Activated T-helper 1 cell treated with anti-CD3 and anti-CD28 coated beads, Interleukin-2, amount 50 U/mL, for 16 hours (primary cell): ENCODE measurements around the gene ATE1.
"Not testable (repeated sequence)": the region's sequence is repeated elsewhere in the genome, so short reads cannot be mapped to it uniquely, and the experiment has no call there.

ENCODE experiments used
- DNase-seq, 2 donors: peaks; one replicate each; pipeline ENCODE4 v3.0.0-alpha.2; 2020; ENCODE audit warnings: low read depth in 1 of 2, low spot score in 1 of 2

Gene ATE1

DNA sequence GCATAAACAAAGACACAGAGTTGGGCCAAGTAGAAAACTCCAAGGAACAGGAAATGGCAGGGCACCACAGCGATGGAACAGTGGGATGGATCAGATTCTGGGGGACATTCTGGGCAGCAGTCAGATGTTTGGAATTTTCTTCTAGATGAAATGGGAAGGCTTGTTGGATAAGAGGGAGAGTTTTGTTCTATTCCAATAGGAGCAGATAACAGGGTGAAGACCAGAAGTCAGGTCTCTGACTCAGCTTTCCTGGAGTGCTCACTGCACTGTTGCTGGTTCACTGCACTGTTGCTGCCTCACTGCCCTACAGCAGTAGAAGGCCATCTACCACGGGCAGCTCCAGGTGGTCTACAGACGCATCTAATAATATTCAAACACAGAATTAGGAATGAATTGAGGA, 135.6 kb downstream of the ATE1 start:
- DNase-seq: no peak

DNA sequence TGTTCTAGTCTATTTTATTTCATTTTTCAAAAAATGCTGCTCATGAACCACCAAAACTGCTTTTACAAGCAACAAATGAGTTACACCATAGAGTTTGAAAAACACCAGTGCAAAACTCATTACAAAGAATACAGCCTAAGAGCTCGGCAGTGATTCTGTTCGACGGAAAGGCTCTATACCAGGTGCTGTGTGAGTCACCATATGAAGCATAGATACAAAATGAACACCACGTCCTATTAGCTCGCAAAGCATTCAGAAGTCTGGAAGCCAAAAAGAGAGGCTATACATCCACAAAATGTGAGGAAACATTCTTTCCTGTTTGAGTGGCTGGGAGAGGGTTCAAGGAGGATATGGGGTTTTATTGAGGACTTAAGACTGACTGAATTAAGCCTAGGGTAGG, 136.1 kb downstream of the ATE1 start:
- no peak for DNase-seq

DNA sequence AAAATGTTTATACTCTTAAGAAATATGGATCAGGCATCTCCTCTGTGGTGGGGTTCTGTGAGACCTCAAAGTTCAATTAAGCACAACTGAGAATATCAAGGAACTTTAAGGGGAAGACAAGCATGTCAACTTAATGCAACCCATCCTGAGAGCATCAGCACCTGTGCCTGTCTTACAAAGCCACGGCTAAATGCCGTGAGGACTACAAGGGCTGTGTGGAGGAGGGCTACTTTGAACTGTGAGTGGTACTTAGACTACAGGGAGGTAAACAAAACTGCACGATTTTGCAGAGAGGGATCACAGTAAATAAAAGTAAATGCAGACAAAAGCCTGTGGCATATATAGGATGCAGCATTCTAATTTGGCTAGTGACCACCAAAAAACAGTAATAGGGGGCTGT, 139.1 kb downstream of the ATE1 start:
- DNase-seq: no peak

DNA sequence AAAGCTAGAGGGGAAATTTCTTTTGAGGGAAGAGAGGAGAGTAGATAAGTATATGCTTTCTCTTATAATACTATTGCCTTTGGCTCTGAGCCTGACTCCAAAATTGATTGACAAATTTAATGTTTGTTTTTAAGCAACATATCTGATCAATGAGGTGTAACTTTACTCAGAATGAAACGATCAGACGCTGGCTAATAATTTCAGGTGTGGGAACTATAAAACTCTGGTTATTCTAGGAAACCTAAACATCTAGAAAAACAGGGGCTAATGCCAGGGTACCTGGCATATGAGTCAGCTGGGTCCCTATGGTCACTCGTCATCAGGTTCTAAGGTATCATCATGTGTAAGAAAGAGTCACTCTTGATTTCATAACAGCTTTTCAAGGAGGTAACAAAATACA, 139.7 kb downstream of the ATE1 start:
- DNase-seq: no peak

DNA sequence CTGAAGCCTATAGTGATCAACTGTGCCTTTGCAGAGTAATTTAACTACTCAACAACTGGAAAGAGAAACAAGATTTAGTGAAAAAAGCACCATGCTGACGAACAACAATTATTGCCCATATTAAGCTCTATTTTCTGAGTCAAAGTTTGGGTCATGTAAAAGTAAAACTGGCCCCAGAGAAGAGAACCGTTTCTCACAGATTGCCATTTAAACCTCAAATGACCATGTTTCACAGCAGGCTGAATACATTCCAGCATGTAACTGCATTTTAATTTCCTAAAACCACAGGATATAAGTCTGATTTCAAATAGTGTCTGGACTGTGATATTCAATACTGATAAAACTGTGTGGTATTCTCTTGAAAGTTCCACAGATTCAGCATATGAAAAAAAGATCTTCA, 140.7 kb downstream of the ATE1 start:
- no peak for DNase-seq

DNA sequence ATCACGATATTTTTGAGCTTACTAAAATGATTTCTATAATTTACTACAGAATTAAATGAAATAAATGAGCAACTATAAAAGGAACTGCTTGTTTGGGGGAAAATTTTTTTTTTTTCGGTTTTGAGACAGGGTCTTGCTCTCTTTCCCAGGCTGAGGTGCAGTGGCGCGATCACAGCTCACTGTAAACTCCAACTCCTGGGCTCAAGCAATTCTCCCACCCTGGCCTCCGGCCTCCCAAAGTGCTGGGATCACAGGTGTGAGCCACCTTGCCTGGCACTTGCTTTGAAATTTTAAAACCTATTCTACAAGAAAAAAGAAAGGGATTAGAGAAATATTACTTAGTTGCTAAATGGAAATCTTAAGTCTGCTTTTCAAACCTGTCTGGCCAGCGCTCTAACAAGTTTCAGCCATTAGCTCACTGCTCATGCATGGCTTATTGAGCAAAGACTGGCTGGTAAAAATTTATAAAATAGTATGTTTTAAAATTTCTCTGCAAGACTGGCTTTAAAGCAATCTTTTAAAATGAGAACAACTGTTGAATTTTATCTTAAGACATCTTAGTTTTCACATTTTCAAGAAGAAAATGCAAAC, 144.0 kb downstream of the ATE1 start:
- DNase-seq: no peak

DNA sequence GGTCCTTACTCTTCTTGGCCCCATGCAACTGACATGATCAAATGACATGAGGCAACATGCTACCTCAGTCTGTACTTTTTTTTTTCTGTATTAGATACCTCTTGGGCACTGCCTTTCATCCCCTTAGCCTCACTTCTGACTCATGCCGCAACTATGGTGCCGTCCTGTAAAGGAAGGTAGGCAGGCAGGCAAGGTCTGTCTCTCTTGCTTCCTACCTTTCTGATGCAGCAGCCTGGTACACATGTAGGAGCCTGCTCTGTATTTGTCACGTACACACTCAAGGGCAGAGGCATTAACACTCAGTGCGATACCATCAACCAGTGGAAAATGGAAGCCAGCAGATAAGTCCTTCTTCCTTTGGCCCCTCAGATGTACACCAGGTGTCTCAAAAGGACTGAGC, 146.7 kb downstream of the ATE1 start:
- DNase-seq: no peak

DNA sequence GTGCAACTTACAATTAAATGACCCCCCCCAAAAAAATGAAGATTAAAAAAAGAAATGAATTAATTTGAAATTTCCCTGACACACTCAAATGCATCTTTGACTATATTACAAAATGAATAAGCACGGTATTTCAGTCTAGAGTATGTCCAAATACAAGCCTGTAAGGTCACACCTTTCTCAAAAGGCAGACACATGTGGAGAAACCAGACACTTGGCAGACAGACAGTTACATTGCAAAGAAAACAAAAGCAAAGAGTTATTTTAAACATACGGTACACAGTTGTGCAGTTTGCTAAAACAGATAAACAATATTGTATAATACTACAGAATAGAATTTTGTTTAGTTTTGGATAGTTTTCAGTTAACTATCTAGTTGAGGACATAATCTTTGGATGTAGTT, 153.0 kb downstream of the ATE1 start:
- no peak for DNase-seq

DNA sequence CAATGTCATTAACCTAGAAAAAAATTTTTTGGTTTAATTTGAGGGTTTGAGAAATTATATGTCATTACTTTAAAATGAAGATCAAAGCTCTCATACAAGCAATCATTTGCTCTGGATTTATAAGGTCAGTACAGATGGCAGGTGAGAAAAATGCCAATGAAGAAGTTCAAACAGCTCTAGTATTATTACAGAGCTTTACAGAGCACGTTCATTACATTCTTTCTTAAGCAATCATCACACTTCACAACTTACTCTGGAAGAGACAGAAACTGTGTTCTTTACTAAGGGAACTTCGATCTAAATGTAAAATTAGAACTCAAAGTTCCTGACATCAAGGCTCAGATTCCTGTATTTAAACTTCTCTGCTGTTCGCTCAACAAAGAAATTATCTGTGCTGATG, 153.4 kb downstream of the ATE1 start:
- no peak for DNase-seq

DNA sequence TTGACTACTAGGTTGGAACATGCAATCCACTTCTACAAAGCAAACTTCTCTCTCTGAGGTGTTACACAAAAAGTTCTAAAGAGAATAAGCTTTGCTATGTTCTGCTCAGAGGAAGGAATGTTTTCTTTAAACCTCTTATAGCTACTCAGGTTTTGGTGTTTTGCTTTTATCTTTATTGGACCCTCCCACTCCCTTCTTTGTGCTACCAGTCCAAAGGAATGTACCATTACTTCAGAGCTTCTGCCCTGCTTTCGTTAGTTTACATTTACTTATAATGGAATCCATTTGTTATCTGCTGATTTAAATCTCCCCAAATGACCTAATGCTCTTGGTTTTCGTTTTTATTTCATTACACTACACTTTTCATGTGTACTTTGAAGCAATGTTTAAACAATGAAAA, 154.9 kb downstream of the ATE1 start:
- no peak for DNase-seq

DNA sequence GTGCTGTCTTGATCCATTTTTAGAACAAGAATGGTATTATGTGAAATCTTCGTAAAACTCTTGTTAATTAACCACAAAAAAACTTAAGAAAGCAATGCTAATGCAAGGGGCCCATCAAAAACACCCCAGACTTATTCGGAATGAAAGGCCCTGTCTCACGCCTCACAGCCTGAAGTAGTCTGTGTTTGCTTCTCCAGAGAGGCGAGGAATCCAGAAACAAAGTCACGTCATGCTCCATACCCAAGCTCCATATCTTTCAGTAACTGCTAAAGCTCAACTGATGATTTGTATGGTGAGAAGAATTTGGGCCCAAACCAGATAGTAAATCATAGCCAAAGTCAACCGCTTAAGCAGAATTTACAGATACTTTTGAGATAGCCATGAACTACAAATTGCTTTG, 155.4 kb downstream of the ATE1 start:
- no peak for DNase-seq

DNA sequence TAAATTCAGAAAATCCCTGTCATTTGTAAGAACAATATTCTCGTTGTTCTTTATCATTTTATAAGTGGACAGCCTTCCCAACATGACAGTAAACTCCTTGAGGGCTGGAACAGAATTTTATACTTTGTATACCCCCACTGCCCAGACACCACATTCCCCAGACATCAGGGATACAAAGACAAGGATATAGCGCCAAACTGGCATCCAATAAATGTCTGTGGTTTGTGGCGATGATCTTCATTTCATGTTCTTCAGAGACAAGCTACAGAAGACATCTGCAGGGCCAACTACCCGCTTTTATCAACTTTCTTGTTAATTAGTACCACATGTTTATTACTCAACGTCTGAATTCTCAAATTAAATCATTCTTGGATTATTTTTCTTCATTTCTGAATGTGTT, 155.9 kb downstream of the ATE1 start:
- no peak for DNase-seq

DNA sequence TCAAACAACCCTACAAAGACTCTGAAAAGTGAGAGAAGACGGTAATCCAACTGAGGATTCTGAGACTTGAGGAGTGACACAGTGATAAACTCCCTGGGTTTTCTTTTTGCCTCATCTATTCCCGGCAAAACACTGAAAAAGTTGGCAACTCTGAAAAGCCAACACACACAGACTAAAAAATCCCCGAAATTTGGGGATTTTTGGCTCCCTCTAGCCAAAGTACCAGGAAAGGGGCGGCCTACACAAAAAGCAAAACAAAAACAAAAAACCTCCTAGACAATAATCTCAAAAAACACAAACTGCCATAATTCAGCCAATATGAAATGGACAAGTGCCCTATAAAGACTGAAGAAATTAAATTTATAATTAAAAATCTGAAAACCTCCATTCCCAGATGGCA, 161.4 kb downstream of the ATE1 start:
- DNase-seq: no peak

DNA sequence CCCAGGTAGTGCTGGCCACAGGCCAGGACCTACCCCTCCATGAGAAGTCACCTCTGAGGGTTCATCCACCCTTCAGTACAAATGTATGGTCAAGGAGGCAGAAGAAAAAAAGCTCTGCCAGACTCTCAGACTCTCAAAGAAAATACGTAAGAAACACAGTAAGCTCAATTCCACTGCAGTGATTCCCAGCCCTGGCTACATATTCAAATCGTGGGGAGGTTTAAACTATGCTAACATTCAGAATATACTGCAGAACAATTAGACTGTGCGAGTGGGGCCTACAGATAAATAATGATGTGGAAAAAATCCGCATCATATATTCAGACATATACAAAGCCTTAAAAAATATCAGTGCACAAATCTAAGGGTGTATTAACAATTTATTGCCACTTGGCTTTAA, 162.6 kb downstream of the ATE1 start:
- no peak for DNase-seq

DNA sequence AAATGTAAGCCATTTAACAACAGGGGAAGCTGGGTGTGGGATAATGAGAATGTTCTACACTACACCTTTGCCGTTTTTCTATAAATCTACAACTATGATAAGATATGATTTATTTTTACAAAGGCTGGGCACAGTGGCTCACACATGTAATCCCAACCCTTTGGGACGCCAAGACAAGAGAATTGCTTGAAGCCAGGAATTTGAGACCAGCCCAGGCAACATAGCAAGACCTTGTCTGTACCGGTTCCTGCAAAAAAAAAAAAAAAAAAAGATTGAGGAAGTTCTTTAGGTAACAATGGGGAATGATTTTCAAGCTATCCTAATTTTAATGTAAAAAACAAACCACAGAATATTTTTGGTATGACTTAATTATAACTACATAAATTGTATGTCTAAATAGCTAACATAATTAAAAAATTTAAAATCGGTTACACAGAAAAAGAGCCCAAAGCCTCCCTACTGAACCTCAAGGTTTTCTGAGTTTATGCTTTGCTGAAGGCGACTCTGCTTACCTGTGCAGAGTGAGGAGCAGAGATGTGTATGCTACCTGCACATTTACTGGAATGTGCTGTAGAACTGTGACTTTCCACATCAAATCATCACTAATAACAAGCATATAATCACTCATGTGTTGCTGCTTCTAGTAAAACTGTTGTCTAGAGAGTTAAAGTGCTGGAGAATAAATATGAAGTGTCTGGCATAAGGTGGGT, 163.4 kb downstream of the ATE1 start:
- no peak for DNase-seq

DNA sequence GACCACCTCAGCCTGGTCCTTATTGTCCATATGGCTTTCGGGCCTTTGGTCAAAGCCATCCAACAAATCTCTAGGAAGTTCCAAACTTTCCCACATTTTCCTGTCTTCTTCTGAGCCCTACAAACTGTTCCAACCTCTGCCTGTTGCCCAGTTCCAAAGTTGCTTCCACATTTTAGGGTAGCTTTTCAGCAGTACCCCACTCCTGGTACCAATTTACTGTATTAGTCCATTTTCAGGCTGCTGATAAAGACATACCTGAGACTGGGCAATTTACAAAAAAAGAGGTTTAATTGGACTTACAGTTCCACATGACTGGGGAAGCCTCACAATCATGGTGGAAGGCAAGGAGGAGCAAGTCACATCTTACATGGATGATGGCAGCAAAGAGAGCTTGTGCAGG, 170.6 kb downstream of the ATE1 start:
- DNase-seq: not testable (repeated sequence)

DNA sequence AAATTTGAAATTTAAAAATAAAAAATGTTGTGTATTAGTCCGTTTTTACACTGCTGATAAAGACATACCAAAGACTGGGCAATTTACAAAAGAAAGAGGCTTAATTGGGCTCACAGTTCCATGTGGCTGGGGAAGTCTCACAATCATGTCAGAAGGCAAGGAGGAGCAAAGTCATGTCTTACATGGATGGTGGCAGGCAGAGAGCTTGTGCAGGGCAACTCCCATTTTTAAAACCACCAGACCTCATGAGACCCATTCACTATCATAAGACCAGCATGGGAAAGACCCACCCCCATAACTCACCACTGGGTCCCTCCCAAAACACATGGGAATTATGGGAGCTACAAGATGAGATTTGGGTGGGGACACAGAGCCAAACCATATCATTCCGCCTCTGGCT, 172.3 kb downstream of the ATE1 start:
- not testable (repeated sequence) for DNase-seq

DNA sequence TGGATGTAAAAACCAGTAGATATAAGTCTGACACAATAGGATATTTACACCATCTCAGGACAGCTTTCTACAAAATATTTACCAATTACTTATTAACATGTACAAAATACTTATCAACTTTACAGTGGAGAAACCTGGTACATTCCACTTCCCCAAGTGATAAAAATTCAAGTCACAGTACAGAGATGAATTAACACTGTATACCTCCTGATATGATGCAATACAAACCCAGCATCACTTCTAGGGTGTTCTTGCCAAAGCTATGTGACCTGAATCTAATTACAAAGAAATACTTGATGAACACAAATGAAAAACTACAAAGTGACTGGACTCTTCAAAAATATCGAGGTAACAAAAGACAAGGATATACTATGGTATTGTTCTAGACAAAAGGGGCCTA, 173.2 kb downstream of the ATE1 start:
- no peak for DNase-seq

DNA sequence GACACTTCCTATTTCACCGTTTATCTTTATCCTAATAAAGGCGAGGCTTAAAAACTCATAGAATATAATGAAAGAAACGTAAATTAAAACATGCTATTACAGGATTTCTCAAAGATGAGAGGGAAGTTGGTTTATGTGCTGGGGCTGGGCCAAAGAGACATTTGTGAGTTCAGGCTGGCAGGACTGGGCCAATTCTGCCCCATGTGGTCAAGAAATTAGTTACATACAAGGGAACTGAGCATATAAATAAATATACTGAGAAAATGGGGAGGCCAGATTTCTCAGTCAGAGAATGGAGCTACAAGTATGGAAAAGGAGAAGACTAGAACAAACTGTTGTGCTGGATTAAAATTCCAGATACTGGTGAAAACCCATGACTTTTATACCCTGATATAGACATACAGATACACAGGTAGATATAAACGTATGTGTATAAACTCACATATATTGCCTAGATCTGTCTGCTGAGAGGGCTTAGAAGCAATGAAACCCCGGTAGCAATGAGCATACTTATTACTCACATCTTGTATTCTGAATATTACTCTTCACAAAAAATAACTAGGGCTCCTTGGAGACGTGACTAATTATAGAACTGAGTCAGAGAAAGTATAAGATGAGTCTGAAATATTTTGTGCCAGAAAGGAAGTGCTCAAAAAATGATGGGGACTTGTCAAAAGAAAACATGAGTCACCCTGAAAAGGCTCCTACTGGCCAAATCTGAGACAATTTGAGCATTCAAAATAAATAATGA, 173.9 kb downstream of the ATE1 start:
- DNase-seq: no peak

DNA sequence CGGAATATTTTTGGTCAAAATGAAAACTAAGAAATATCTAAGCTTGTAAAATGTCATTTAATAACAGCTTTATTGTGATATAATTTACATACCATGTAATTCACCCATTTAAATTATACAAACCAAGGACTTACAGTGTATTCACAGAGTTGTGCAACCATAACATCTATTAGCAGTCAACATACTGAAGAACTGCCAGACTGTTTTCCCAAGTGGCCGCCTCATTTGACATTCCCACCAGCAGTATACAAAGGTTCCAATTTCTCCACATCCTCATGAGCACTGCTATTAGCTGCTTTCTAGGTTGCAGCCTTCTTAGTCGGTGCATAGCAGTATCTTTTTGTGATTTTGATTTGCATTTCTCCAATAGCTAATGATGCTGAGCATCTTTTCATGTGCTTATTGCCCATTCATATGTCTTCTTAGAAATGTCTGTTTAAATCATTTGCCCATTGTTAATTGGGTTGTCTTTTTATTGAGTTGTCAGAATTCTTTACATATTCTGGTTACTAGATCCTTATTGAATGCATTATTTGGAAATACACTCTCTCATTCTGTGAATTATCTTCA, 176.6 kb downstream of the ATE1 start:
- no peak for DNase-seq

DNA sequence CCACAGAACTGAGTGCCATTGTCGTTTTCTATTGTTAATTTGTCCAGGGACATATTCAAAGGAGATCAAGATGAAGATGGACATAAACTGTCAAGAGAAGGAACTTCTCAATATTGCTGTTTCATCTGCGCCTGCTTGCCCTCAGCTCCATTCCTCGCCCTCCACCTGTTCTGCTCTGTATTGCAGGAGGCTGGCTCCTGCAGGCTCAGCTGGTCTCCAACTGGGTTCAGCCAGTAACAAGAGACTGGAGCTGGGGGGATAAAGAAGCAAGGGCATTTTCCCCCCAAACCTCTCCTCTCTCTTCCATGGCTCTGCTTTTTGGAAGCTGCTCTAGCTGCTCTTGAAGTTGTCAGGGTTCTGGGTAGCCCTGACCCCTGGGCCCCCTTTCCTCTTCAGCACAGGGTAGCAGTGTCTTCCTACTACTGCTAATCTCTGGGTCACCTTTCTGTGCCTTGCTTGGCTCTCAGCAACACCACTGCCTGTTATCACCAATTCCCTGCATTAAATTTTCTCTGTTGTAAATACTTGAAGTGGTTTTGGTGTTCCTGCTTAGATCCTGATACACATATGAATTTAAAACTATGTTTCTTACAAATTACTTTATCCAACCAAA, 180.6 kb downstream of the ATE1 start:
- DNase-seq: no peak

DNA sequence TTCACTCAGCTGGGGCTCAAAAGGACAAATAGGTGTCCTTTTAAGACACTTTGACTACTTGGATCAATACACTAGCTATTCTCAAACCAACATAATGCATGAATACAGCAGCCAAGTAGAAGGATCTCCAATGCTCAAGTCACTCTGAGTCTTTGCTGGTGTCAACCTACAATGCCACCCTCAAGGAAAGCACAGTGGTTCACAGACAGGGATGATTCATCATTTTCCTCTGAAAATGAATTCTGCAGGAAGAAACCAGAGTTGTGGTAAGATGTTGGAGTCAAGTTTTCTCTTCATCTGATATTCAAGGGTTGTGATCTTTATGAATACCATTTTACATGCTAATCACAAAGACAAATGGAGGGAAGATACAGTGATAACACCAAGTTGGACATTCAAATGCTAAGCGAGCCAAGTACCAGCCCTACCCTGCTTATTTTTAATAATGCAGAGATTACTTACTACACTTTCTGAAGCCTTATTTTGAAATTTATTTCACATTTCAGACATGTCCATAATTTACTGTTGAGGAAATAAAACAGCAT, 186.5 kb downstream of the ATE1 start:
- no peak for DNase-seq
